GM12892 (cell line): ENCODE results near the gene ZNF213.

Experiments used
- POLR2A ChIP-seq: IDR thresholded peaks from 2 replicates; pipeline ENCODE4 v1.6.1; 2011; ENCODE audit warnings: low read depth, low read length, control low read depth
- POLR2AphosphoS5 ChIP-seq: IDR thresholded peaks from 2 replicates; pipeline ENCODE4 v1.6.1; 2011; ENCODE audit warnings: low read depth, low read length, control low read depth

GRCh38 chr16:3182608-3183444, 48.0 kb downstream of the ZNF213 start:
- TF ChIP-seq POLR2AphosphoS5 (no peak), POLR2A (no peak)
